A549 (cell line): ENCODE measurements around the gene CHAF1A. TPM values are rescaled to one million over a fixed set of nuclear protein-coding genes. Genes with fewer than 3 reads are reported as not detected.

Experiments
- ATAC-seq, 2 experiments: fragments of 200-7000 bp in 1 of 2; fragments of >200 bp in 1 of 2; cut with Nextera tagmentation in 1 of 2; cut with Tn5 transposase in 1 of 2; 3 replicates each; pipeline versions ENCODE4 v1.8.0 to v1.9.1; 2018 to 2020; ENCODE audit warnings: mild to moderate bottlenecking in 1 of 2, moderate library complexity in 1 of 2
- CTCF ChIA-PET: fragments of 300-600 bp; sonication (Branson Sonifier 250); formaldehyde crosslinking; extraction: SDS; loops from one replicate; lab custom pipeline; 2021; ENCODE audit warnings: antibody characterized with exemption, inconsistent platforms; lab: Yijun Ruan, JAX
- POLR2A ChIA-PET: fragments of 350-600 bp; formaldehyde crosslinking; extraction: SDS; loops from one replicate; lab custom pipeline; 2021; ENCODE audit warnings: antibody characterized with exemption, inconsistent platforms; lab: Yijun Ruan, JAX
- DNase-seq, 2 experiments: peaks; one replicate each; pipeline versions ENCODE4 v3.0.0 to v3.0.0-alpha.2; 2011 to 2016; ENCODE audit warnings: low read depth in 1 of 2, low spot score in 1 of 2
- FAIRE-seq: peaks from 2 replicates; lab custom pipeline; 2011; peaks lifted over from hg19 to GRCh38; lab: Jason Lieb, UNC
- H3K27ac ChIP-seq, 2 experiments: fragments of >200 bp; sonication (Bioruptor Twin); formaldehyde crosslinking; 3 replicates each; pipeline ENCODE4 v1.5.1; 2016 to 2017
- H3K4me1 ChIP-seq: fragments of >200 bp; sonication (Bioruptor Twin); formaldehyde crosslinking; 3 replicates; pipeline ENCODE4 v1.6.1; 2016
- H3K4me2 ChIP-seq: fragments of >200 bp; sonication (Bioruptor Twin); formaldehyde crosslinking; 3 replicates; pipeline ENCODE4 v1.6.1; 2016
- H3K4me3 ChIP-seq: fragments of >200 bp; sonication (Bioruptor Twin); formaldehyde crosslinking; 3 replicates; pipeline ENCODE4 v1.5.1; 2016
- H3K9me3 ChIP-seq: fragments of >200 bp; sonication (Bioruptor Twin); formaldehyde crosslinking; 3 replicates; pipeline ENCODE4 v1.6.1; 2016
- BCL3 ChIP-seq: fragments of >200 bp; sonication (Bioruptor Twin); formaldehyde crosslinking; IDR thresholded peaks from 3 replicates; pipeline ENCODE4 v1.6.1; 2016
- CHD4 ChIP-seq: fragments of 200-600 bp; sonication (generic); IDR thresholded peaks from 2 replicates; pipeline ENCODE4 v1.6.1; 2016; ENCODE audit warnings: antibody characterized with exemption, mild to moderate bottlenecking, borderline replicate concordance
- ESRRA ChIP-seq: fragments of 150-350 bp; IDR thresholded peaks from 2 replicates; pipeline ENCODE4 v1.6.1; 2014; ENCODE audit warnings: mild to moderate bottlenecking, low read length, borderline replicate concordance
- HOXA7 ChIP-seq: fragments of 250-450 bp; sonication (Bioruptor Pico); IDR thresholded peaks from 2 replicates; pipeline ENCODE4 v1.5.0; 2020; ENCODE audit warnings: mild to moderate bottlenecking, moderate library complexity
- HOXB13 ChIP-seq: fragments of 250-450 bp; sonication (Bioruptor Pico); IDR thresholded peaks from 2 replicates; pipeline ENCODE4 v1.5.0; 2020; ENCODE audit warnings: low read depth, mild to moderate bottlenecking, moderate library complexity
- JUN ChIP-seq, 2 experiments: fragments of >200 bp; sonication (Bioruptor Twin); formaldehyde crosslinking; IDR thresholded peaks; 2 replicates in 1 of 2; 3 replicates in 1 of 2; pipeline ENCODE4 v1.6.1; 2016 to 2017
- KDM5A ChIP-seq: fragments of 200-600 bp; sonication (generic); IDR thresholded peaks from 2 replicates; pipeline ENCODE4 v1.6.1; 2016; ENCODE audit warnings: antibody characterized with exemption, mild to moderate bottlenecking
- MAX ChIP-seq: IDR thresholded peaks from 2 replicates; pipeline ENCODE4 v1.6.1; 2012
- TFCP2L1 ChIP-seq: fragments of 250-450 bp; sonication (Bioruptor Pico); IDR thresholded peaks from 2 replicates; pipeline ENCODE4 v1.5.0; 2021; ENCODE audit warnings: mild to moderate bottlenecking
- USF2 ChIP-seq: fragments of 450-650 bp; IDR thresholded peaks from 2 replicates; pipeline ENCODE4 v1.6.1; 2014; ENCODE audit warnings: antibody characterized with exemption
- ZNF302 ChIP-seq: fragments of 250-450 bp; sonication (Bioruptor Pico); IDR thresholded peaks from 2 replicates; pipeline ENCODE4 v1.9.0; 2021; ENCODE audit warnings: inconsistent platforms, mild to moderate bottlenecking, moderate library complexity
- ZSCAN20 ChIP-seq: fragments of 250-450 bp; sonication (Bioruptor Pico); IDR thresholded peaks from 2 replicates; pipeline ENCODE4 v1.8.0; 2022; ENCODE audit warnings: mild to moderate bottlenecking, moderate library complexity
- WGBS: methylation state at CpG from one replicate; pipeline ENCODE4 v1.1.6; 2017; ENCODE audit errors: missing lambda C conversion rate; 5-methylcytosine and 5-hydroxymethylcytosine counted together
- polyA plus RNA-seq, 4 experiments: library from polyadenylated mRNA; depleted of rRNA in 3 of 4; stranded (reverse); fragments of >200 nt; fragmentation: RNase III in 1 of 4; extraction: RNeasy Plus Mini Kit Qiagen cat#74134 plus additional on column Dnase treatment in 1 of 4; gene quantifications; 2 replicates in 3 of 4; 3 replicates in 1 of 4; pipeline ENCODE4 v1.2.3, GENCODE V29; 2011 to 2017
- TF ChIP-seq, protein P1 (sequence below): fragments of 250-450 bp; sonication (Bioruptor Pico); IDR thresholded peaks from 2 replicates; pipeline ENCODE4 v1.5.0; 2021; ENCODE audit warnings: mild to moderate bottlenecking, moderate library complexity, borderline replicate concordance
- TF ChIP-seq, protein P2 (sequence below): fragments of 150-350 bp; IDR thresholded peaks from 2 replicates; pipeline ENCODE4 v1.6.1; 2014; ENCODE audit warnings: low read depth, mild to moderate bottlenecking, low read length

The CHAF1A gene
- polyA plus RNA-seq, 2 of the 4 experiments (the other 2 are of a cell fraction) = 15.6 to 28.0 TPM

- peak; percentile 15 to 17; a peak in 3 of 6 replicates for ATAC-seq
- H3K27ac ChIP-seq = peak overlapping the region; percentile 81 to 96
- TF ChIP-seq ESRRA (no peak), ZSCAN20 (no peak), TFCP2L1 (CRISPR knock-in tag) (no peak), KDM5A (no peak)
- TF ChIP-seq, all 56 proteins: peak for 0
- Histone ChIP-seq H3K9me3 (no peaks in the 10 kb centered on the region), H3K4me3 (peak overlapping the region; percentile 56), H3K4me2 (peak overlapping the region; percentile 95), H3K4me1 (peaks cover 14% of the 10 kb centered on the region; the same call in 2 of the 3 replicates)
- POLR2A ChIA-PET = interaction anchor here (1.0 to 1.2 kb wide), 2 partner anchors 14 to 15 kb away, joined by 3 read pairs; no protein-coding TSS in a partner anchor
- CTCF ChIA-PET = interaction anchor here (1.0 kb wide), 1 partner anchor 57 kb away, joined by 4 read pairs; the partner anchor contains the start of gene SH3GL1
- 27% methylated on average over 14 of the region's 53 CpGs for WGBS
- no peak for FAIRE-seq
- DNase-seq = peak in 1 of 2 experiments; percentile 35
These were observed 54.6 kb downstream of the CHAF1A start for GRCh38 chr19:4456843-4457653.

- TF ChIP-seq MAX (peak; percentile 77), USF2 (peak; percentile 77), JUN (IDR thresholded peaks at IDR 0.05) (peak in 1 of 2 experiments; percentile 65; a peak in 2 of 5 replicates), ZNF302 (CRISPR knock-in tag) (no peak), BCL3 (0 out of 3 replicates have a peak, but pooled peaks have one; percentile 29), HOXA7 (CRISPR knock-in tag) (no peak), CHD4 (no peak), HOXB13 (no peak)
- TF ChIP-seq, protein P1, sequence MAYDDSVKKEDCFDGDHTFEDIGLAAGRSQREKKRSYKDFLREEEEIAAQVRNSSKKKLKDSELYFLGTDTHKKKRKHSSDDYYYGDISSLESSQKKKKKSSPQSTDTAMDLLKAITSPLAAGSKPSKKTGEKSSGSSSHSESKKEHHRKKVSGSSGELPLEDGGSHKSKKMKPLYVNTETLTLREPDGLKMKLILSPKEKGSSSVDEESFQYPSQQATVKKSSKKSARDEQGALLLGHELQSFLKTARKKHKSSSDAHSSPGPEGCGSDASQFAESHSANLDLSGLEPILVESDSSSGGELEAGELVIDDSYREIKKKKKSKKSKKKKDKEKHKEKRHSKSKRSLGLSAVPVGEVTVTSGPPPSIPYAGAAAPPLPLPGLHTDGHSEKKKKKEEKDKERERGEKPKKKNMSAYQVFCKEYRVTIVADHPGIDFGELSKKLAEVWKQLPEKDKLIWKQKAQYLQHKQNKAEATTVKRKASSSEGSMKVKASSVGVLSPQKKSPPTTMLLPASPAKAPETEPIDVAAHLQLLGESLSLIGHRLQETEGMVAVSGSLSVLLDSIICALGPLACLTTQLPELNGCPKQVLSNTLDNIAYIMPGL = no peak
- TF ChIP-seq, protein P2, sequence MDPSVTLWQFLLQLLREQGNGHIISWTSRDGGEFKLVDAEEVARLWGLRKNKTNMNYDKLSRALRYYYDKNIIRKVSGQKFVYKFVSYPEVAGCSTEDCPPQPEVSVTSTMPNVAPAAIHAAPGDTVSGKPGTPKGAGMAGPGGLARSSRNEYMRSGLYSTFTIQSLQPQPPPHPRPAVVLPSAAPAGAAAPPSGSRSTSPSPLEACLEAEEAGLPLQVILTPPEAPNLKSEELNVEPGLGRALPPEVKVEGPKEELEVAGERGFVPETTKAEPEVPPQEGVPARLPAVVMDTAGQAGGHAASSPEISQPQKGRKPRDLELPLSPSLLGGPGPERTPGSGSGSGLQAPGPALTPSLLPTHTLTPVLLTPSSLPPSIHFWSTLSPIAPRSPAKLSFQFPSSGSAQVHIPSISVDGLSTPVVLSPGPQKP = 0 out of 2 replicates have a peak, but pooled peaks have one; percentile 8
- 18% methylated on average over 38 of the region's 52 CpGs for WGBS
- H3K9me3 ChIP-seq = no peaks in the 10 kb centered on the region
- peak within 1 kb of the TSS; percentile 95 for H3K4me2 ChIP-seq
- H3K4me1 ChIP-seq = peaks cover 14% of the 10 kb centered on the region; the same call in 2 of the 3 replicates
- peak within 1 kb of the TSS; percentile 56 for H3K4me3 ChIP-seq
- POLR2A ChIA-PET = interaction anchor here (0.7 to 1.2 kb wide), 4 partner anchors 13 to 254 kb away, joined by 3 to 8 read pairs (median 3); no protein-coding TSS in a partner anchor
- CTCF ChIA-PET = interaction anchor here (0.7 kb wide), 1 partner anchor 13 kb away, joined by 3 read pairs; no protein-coding TSS in a partner anchor
- ATAC-seq (peak; percentile 84 to 89), DNase-seq (peak; percentile 92 to 98), FAIRE-seq (no peak)
- peak within 1 kb of the TSS; percentile 81 to 96 for H3K27ac ChIP-seq
These were observed 55.4 kb downstream of the CHAF1A start, which contains the start of gene UBXN6 for GRCh38 chr19:4457654-4458395. Gene UBXN6 (minus strand): TSS chr19:4457794. CDS start chr19:4457697, 97 bp downstream.
